Kidney (tissue), 14 donors: ENCODE data around the gene MAF. TPM values are rescaled to one million over a fixed set of nuclear protein-coding genes. Genes with fewer than 3 reads are reported as not detected.

Experiments used
- DNase-seq, 5 donors: peaks; one replicate each; pipeline ENCODE4 v3.0.0-alpha.2; 2013 to 2020
- FAIRE-seq: peaks from 2 replicates; lab custom pipeline; 2012; peaks lifted over from hg19 to GRCh38; lab: Jason Lieb, UNC
- H3K27ac ChIP-seq, 2 donors: one replicate each; pipeline ENCODE4 v1.7.0; 2013; ENCODE audit warnings: low read depth in 2 of 2, low read length in 2 of 2, inconsistent platforms in 1 of 2
- H3K27me3 ChIP-seq: one replicate; pipeline ENCODE4 v1.7.1; 2013; ENCODE audit warnings: low read length, inconsistent platforms; ENCODE audit not compliant: control insufficient read depth, insufficient read depth
- H3K36me3 ChIP-seq, 3 donors: one replicate each; pipeline versions ENCODE4 v1.7.0 to v1.7.1; 2013; ENCODE audit warnings: low read length in 3 of 3, control low read depth in 1 of 3, inconsistent platforms in 1 of 3; ENCODE audit not compliant: insufficient read depth in 3 of 3, control insufficient read depth in 2 of 3
- H3K4me1 ChIP-seq, 3 donors: one replicate each; pipeline versions ENCODE4 v1.7.0 to v1.7.1; 2013; ENCODE audit warnings: low read length in 3 of 3, inconsistent platforms in 1 of 3, low read depth in 1 of 3; ENCODE audit not compliant: control insufficient read depth in 2 of 3, insufficient read depth in 2 of 3
- H3K4me3 ChIP-seq, 3 donors: one replicate each; pipeline versions ENCODE4 v1.7.0 to v1.8.1; 2013; ENCODE audit warnings: low read length in 3 of 3, control low read depth in 1 of 3, inconsistent platforms in 1 of 3
- H3K9ac ChIP-seq, 3 donors: one replicate each; pipeline versions ENCODE4 v1.7.0 to v1.7.1; 2013; ENCODE audit warnings: low read length in 3 of 3, control low read depth in 1 of 3, inconsistent platforms in 1 of 3
- H3K9me3 ChIP-seq, 3 donors: one replicate each; pipeline versions ENCODE4 v1.7.0 to v1.7.1; 2013; ENCODE audit warnings: low read length in 3 of 3, control low read depth in 1 of 3, inconsistent platforms in 1 of 3; ENCODE audit not compliant: control insufficient read depth in 2 of 3, insufficient read depth in 1 of 3
- CTCF ChIP-seq: IDR thresholded peaks from 3 replicates; pipeline ENCODE4 v1.5.1; 2012; ENCODE audit warnings: mild to moderate bottlenecking, moderate library complexity, borderline replicate concordance; ENCODE audit not compliant: insufficient read depth; ENCODE audit errors: extremely low read depth
- intact Hi-C: fragments of 100-400 bp; cut with DNase I; formaldehyde crosslinking; loops from one replicate; pipeline ENCODE4 v1.11.1; 2022
- polyA plus RNA-seq: library from polyadenylated mRNA; stranded (reverse); fragments of 350-450 nt; fragmentation: Illumina TruSeq; extraction: RNeasy Lipid Tissue Mini Kit (QIAGEN cat#74804); gene quantifications from one replicate; pipeline ENCODE4 v1.2.3, GENCODE V29; 2014; ENCODE audit warnings: low read depth, low replicate concordance; ENCODE audit not compliant: insufficient read depth
- total RNA-seq: library from RNA; stranded (reverse); fragmentation: NEBNext Ultra II Directional; extraction: Animal tissue kit (Norgen Biotek cat#: 25700); gene quantifications from one replicate; pipeline ENCODE4 v1.2.1, GENCODE V29; 2021
- donor health status: control.
- donor health status: control.
- donor health status: control.
- donor health status: control.
- donor health status: control.
- donor health status: DM: yes; HTN: yes; CAD: no.
- donor health status: Normal renal cell carcinoma (clear cell type).

MAF gene
- total and polyA plus RNA-seq, 2 donors from 2014 or later: 47.1 to 70.1 TPM

DNA sequence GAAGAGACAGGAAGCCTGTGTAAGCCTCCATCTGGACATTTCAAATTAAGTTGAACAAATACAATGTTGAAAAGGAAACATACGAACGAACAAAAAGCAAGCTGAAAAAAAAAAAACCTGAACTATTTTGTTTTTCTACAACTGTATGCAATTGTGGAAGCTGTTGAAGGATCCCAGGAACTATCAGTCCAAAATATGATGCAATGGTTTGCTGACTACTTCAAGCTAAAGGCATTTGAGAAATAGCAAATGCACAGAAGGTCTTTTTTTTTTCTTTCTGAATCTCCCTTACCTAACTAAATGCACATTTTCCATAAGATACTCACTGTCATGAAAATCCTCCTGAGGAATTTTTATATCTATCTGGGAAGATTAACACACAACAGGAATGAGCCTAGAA is 40.2 kb downstream of the MAF start:
- H3K27ac ChIP-seq: no peak overlapping the region
- DNase-seq (no peak), FAIRE-seq (no peak)
- intact Hi-C loops: no loop called here
- H3K9ac ChIP-seq: no peak overlapping the region
- TF ChIP-seq CTCF: no peak
- no peaks in the 10 kb centered on the region for H3K27me3 ChIP-seq
- H3K4me1 ChIP-seq: peaks cover 0 to 3% (median 0%) of the 10 kb centered on the region in 3 donors
- H3K9me3 ChIP-seq: no peaks in the 10 kb centered on the region
- no peaks in the 10 kb centered on the region for H3K36me3 ChIP-seq
- no peak overlapping the region for H3K4me3 ChIP-seq

GRCh38 chr16:79559532-79559931 is 41.0 kb downstream of the MAF start:
- Histone ChIP-seq H3K9ac (no peak overlapping the region), H3K9me3 (no peaks in the 10 kb centered on the region), H3K27ac (no peak overlapping the region), H3K27me3 (no peaks in the 10 kb centered on the region), H3K36me3 (no peaks in the 10 kb centered on the region), H3K4me1 (no peaks in the 10 kb centered on the region), H3K4me3 (no peak overlapping the region)
- FAIRE-seq (no peak), DNase-seq (no peak)
- intact Hi-C loops: no loop called here
- no peak for TF ChIP-seq CTCF

DNA sequence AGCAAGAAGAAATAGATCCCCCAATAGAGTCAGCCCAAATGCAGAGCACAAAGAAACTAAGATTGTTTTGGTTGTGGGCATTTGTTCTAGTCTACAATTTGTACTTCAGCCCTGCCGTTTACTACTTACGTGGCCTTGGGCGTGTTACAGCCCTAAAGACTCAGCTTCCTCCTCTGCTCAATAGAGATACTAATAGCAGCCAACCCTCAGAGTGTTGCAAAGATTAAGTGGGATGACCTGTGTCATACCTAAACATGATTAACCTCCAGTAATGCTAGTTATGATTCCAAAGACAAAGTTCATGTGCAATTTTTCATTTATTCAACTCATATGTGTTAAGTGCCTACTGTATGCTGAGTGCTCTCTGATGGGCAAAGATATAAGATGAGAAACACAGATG is 43.1 kb downstream of the MAF start:
- Histone ChIP-seq H3K27ac (no peak overlapping the region), H3K9ac (no peak overlapping the region), H3K36me3 (no peaks in the 10 kb centered on the region), H3K9me3 (no peaks in the 10 kb centered on the region), H3K4me1 (no peaks in the 10 kb centered on the region), H3K27me3 (no peaks in the 10 kb centered on the region), H3K4me3 (no peak overlapping the region)
- TF ChIP-seq CTCF: no peak
- DNase-seq (no peak), FAIRE-seq (no peak)
- intact Hi-C loops: no loop called here

DNA sequence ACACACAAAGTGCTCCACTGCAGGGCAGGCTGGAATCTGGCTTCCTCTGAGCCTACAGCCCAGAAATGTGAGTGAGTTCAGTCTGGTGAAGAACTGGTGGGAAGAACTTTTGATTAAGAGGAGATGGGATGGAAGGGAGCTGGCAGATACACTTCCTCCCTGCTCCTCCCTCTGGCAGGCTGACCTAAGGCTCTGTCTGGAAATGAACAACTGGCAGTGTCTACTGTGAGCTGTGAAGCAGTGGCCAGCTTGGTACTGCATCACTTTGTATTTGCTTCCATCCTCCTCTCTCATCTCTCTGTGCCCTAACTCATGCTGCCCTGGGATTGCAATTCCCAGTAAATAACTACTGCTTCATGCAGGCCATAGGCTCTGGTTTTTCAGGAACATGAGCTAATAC is 45.6 kb downstream of the MAF start:
- Histone ChIP-seq H3K36me3 (no peaks in the 10 kb centered on the region), H3K4me1 (no peaks in the 10 kb centered on the region), H3K4me3 (no peak overlapping the region), H3K27ac (no peak overlapping the region), H3K9ac (no peak overlapping the region), H3K9me3 (no peaks in the 10 kb centered on the region), H3K27me3 (no peaks in the 10 kb centered on the region)
- no peak for TF ChIP-seq CTCF
- DNase-seq (peak in 1 of 5 donors; percentile 15), FAIRE-seq (no peak)
- intact Hi-C loops: no loop called here
